ENCODE data around the gene TAF4.

GRCh38 chr20:61957961-61958715 is 107.5 kb downstream of the TAF4 start:
- TF ChIP-seq POLR2A (IDR thresholded peaks at IDR 0.05; ENCODE audit: low read depth, low read length): no peak
- TF ChIP-seq POLR2AphosphoS5 (IDR thresholded peaks at IDR 0.05; ENCODE audit: low read depth, low read length): no peak
- no peak for TF ChIP-seq TAF1 (IDR thresholded peaks at IDR 0.05; ENCODE audit: borderline replicate concordance, low read depth, low read length)

All from GM12892 (cell line).